Stimulated activated CD8-positive, alpha-beta memory T cell treated with anti-CD3 and anti-CD28 coated beads, Interleukin-15, amount 100 ng/mL, for 48 hours (primary cell): Measurements from ENCODE around the gene CPTP.

Experiments
- DNase-seq, 2 donors: peaks; one replicate each; pipeline ENCODE4 v3.0.0-alpha.2; 2020; ENCODE audit warnings: low read depth in 2 of 2

Gene CPTP

GRCh38 chr1:1319646-1319941 lies 5.0 kb upstream of the CPTP start:
- no peak for DNase-seq

GRCh38 chr1:1320666-1321448 lies 3.7 kb upstream of the CPTP start:
- no peak for DNase-seq

GRCh38 chr1:1321477-1321876 lies 3.1 kb upstream of the CPTP start:
- no peak for DNase-seq

GRCh38 chr1:1322418-1322817 lies 2.2 kb upstream of the CPTP start:
- DNase-seq, result no peak

GRCh38 chr1:1322952-1323351 lies 1.6 kb upstream of the CPTP start:
- no peak for DNase-seq

- no peak for DNase-seq
Observed at GRCh38 chr1:1324084-1324523, 498 bp upstream of the CPTP start.

- no peak for DNase-seq
Observed at GRCh38 chr1:1325288-1326074, 879 bp downstream of the CPTP start.

GRCh38 chr1:1326075-1326605 lies 1.5 kb downstream of the CPTP start:
- no peak for DNase-seq

- no peak for DNase-seq
Observed at GRCh38 chr1:1327291-1327690, 2.7 kb downstream of the CPTP start.

GRCh38 chr1:1328254-1328653 lies 3.7 kb downstream of the CPTP start:
- no peak for DNase-seq

- DNase-seq, result no peak
Observed at GRCh38 chr1:1329304-1330210, 5.0 kb downstream of the CPTP start.

- DNase-seq, result no peak
Observed at GRCh38 chr1:1330366-1331067, 5.9 kb downstream of the CPTP start.

- DNase-seq, result no peak
Observed at GRCh38 chr1:1331068-1331965, 6.7 kb downstream of the CPTP start, which contains the start of gene TAS1R3. Gene TAS1R3, plus strand, starts transcription at chr1:1331280. Its CDS starts 66 bp downstream, at chr1:1331346.

GRCh38 chr1:1332031-1332755 lies 7.6 kb downstream of the CPTP start:
- no peak for DNase-seq

- DNase-seq, result no peak
Observed at GRCh38 chr1:1332774-1333480, 8.3 kb downstream of the CPTP start.

- no peak for DNase-seq
Observed at GRCh38 chr1:1333551-1334241, 9.1 kb downstream of the CPTP start.

- DNase-seq, result no peak
Observed at GRCh38 chr1:1334835-1335234, 10.2 kb downstream of the CPTP start.

- DNase-seq, result no peak
Observed at GRCh38 chr1:1335283-1335682, 10.7 kb downstream of the CPTP start.
